HepG2 (cell line): ENCODE measurements around the gene EPN2. TPM values are rescaled to one million over a fixed set of nuclear protein-coding genes. Genes with fewer than 3 reads are reported as not detected.

Source experiments
- ATF1 ChIP-seq: IDR thresholded peaks from 2 replicates; pipeline ENCODE4 v1.6.1; 2016; ENCODE audit warnings: mild to moderate bottlenecking, control low read depth
- IRF2 ChIP-seq: IDR thresholded peaks from 2 replicates; pipeline ENCODE4 v1.6.1; 2018; ENCODE audit warnings: missing genetic modification reagents, missing compliant biosample characterization
- KDM2A ChIP-seq: sonication (generic); formaldehyde crosslinking; IDR thresholded peaks from 2 replicates; pipeline ENCODE4 v1.4.0; 2020; ENCODE audit warnings: low read depth, missing genetic modification reagents, borderline replicate concordance
- MAZ ChIP-seq, 2 experiments: sonication (generic) in 1 of 2; formaldehyde crosslinking in 1 of 2; IDR thresholded peaks; 2 replicates each; pipeline versions ENCODE4 v1.5.0 to v1.6.1; 2012 to 2020; ENCODE audit warnings: low read depth in 2 of 2, mild to moderate bottlenecking in 2 of 2, borderline replicate concordance in 1 of 2, improper control_type of control experiment in 1 of 2, low read length in 1 of 2, missing genetic modification reagents in 1 of 2, moderate library complexity in 1 of 2
- MIXL1 ChIP-seq: IDR thresholded peaks from 2 replicates; pipeline ENCODE4 v1.6.1; 2016
- NFKBIZ ChIP-seq: IDR thresholded peaks from 2 replicates; pipeline ENCODE4 v1.6.1; 2018; ENCODE audit warnings: missing genetic modification reagents, missing compliant biosample characterization
- ONECUT2 ChIP-seq: sonication (generic); formaldehyde crosslinking; IDR thresholded peaks from 2 replicates; pipeline ENCODE4 v1.4.0; 2020; ENCODE audit warnings: missing genetic modification reagents
- POLR2A ChIP-seq, 2 experiments: IDR thresholded peaks; 2 replicates each; pipeline ENCODE4 v1.6.1; 2011; ENCODE audit warnings: low read depth in 2 of 2, low read length in 2 of 2, mild to moderate bottlenecking in 1 of 2, moderate library complexity in 1 of 2; ENCODE audit not compliant: insufficient read depth in 1 of 2
- RBFOX2 ChIP-seq: fragments of 200-400 bp; formaldehyde crosslinking; IDR thresholded peaks from 2 replicates; pipeline ENCODE4 v1.6.1; 2017; ENCODE audit warnings: low read depth, mild to moderate bottlenecking, low read length
- REXO4 ChIP-seq: sonication (generic); formaldehyde crosslinking; IDR thresholded peaks from 2 replicates; pipeline ENCODE4 v1.8.0; 2022; ENCODE audit warnings: missing genetic modification reagents, mild to moderate bottlenecking, borderline replicate concordance
- SMARCC2 ChIP-seq: fragments of 450-650 bp; IDR thresholded peaks from 2 replicates; pipeline ENCODE4 v1.6.1; 2017; ENCODE audit warnings: antibody characterized with exemption, mild to moderate bottlenecking
- TAF1 ChIP-seq: sonication (generic); formaldehyde crosslinking; IDR thresholded peaks from 2 replicates; pipeline ENCODE4 v1.4.0; 2020; ENCODE audit warnings: missing genetic modification reagents
- XBP1 ChIP-seq: sonication (generic); formaldehyde crosslinking; IDR thresholded peaks from 2 replicates; pipeline ENCODE4 v1.5.0; 2020; ENCODE audit warnings: missing genetic modification reagents
- polyA plus RNA-seq, 8 experiments: library from polyadenylated mRNA; depleted of rRNA in 3 of 8; stranded (reverse) in 7 of 8; unstranded in 1 of 8; fragments of >200 nt; fragmentation: Illumina TruSeq in 4 of 8; extraction: Trizol in 4 of 8; gene quantifications; 2 replicates each; pipeline versions ENCODE4 v1.2.1 to v1.2.3, GENCODE V29; 2011 to 2016; ENCODE audit warnings: low read depth in 4 of 8, missing spikeins in 1 of 8, mixed read lengths in 1 of 8; ENCODE audit not compliant: insufficient read depth in 1 of 8
- total RNA-seq, 5 experiments: library from RNA; depleted of rRNA; stranded (reverse); fragments of >200 nt; fragmentation: Illumina TruSeq; extraction: Trizol; gene quantifications; 2 replicates each; pipeline ENCODE4 v1.2.3, GENCODE V29; 2016; ENCODE audit warnings: low read depth in 1 of 5
- TF ChIP-seq, protein P1 (sequence below): sonication (generic); formaldehyde crosslinking; IDR thresholded peaks from 2 replicates; pipeline ENCODE4 v1.5.1; 2020; ENCODE audit warnings: missing genetic modification reagents, mild to moderate bottlenecking, borderline replicate concordance
- TF ChIP-seq, protein P2 (sequence below): sonication (generic); formaldehyde crosslinking; IDR thresholded peaks from 2 replicates; pipeline ENCODE4 v1.9.0; 2021; ENCODE audit warnings: missing genetic modification reagents, borderline replicate concordance
- TF ChIP-seq, protein P3 (sequence below): sonication (generic); formaldehyde crosslinking; IDR thresholded peaks from 2 replicates; pipeline ENCODE4 v1.8.0; 2022; ENCODE audit warnings: mild to moderate bottlenecking, missing genetic modification reagents, borderline replicate concordance
- TF ChIP-seq, protein P4 (sequence below): sonication (generic); formaldehyde crosslinking; IDR thresholded peaks from 2 replicates; pipeline ENCODE4 v1.8.0; 2022; ENCODE audit warnings: missing genetic modification reagents, low read depth, mild to moderate bottlenecking, borderline replicate concordance
- TF ChIP-seq, protein P5 (sequence below): sonication (generic); formaldehyde crosslinking; IDR thresholded peaks from 2 replicates; pipeline ENCODE4 v1.4.0; 2020; ENCODE audit warnings: missing genetic modification reagents
- TF ChIP-seq, protein P6 (sequence below): sonication (generic); formaldehyde crosslinking; IDR thresholded peaks from 2 replicates; pipeline ENCODE4 v1.5.0; 2020; ENCODE audit warnings: missing genetic modification reagents, mild to moderate bottlenecking, borderline replicate concordance
- TF ChIP-seq, protein P7 (sequence below): sonication (generic); formaldehyde crosslinking; IDR thresholded peaks from 2 replicates; pipeline ENCODE4 v1.8.1; 2023; ENCODE audit warnings: missing genetic modification reagents, mild to moderate bottlenecking, borderline replicate concordance

EPN2 gene
- total and polyA plus RNA-seq, 2 of the 13 experiments (the other 11 are each of a cell fraction or from before 2014, with no cell fraction given) = 7.8 to 19.2 TPM

DNA sequence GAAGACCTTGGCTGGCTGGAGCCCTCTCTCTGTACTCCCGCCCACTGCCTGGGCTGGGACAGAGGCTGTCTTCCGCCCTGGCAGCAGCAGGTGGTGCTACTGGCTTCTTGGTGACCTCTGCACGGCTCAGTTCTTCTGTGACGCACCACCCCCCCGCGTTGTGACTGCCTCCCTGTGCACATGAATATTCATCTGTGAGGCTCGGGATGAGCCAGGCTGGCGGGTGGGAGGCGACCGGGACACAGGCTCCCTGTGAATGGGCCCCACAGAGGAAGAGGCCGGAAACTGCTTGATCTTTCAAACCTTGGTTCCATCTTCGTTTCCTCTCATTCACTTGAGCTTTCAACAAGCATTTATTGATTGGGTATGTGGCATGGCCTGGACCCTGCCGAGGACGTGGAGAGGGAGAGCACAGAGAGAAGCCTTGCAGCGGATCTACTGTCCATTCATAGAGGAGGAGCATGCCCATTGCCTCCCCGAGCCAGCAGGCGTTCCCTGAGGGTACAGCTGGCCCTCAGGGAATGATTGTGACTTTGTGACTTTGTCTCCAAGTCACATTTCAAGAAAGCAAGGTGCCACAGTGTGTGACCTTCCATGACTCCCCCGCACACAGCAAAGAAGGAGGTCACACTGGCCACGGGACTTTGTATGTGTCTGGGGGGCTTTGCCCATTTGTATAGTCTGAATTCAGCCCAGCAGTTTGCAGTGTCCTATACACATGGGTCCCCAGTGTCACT is 80.4 kb downstream of the EPN2 start (continued):
- TF ChIP-seq, protein P1, sequence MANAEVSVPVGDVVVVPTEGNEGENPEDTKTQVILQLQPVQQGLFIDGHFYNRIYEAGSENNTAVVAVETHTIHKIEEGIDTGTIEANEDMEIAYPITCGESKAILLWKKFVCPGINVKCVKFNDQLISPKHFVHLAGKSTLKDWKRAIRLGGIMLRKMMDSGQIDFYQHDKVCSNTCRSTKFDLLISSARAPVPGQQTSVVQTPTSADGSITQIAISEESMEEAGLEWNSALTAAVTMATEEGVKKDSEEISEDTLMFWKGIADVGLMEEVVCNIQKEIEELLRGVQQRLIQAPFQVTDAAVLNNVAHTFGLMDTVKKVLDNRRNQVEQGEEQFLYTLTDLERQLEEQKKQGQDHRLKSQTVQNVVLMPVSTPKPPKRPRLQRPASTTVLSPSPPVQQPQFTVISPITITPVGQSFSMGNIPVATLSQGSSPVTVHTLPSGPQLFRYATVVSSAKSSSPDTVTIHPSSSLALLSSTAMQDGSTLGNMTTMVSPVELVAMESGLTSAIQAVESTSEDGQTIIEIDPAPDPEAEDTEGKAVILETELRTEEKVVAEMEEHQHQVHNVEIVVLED (CRISPR knock-in tag) = peak; percentile 43; the same call in 1 of the 2 replicates
- TF ChIP-seq MIXL1 (CRISPR knock-in tag) (no peak), NFKBIZ (no peak), MAZ (IDR thresholded peaks at IDR 0.05; ENCODE audit: borderline replicate concordance, low read depth, low read length) (peak; percentile 66; the same call in 1 of the 2 replicates), MAZ (CRISPR knock-in tag; IDR thresholded peaks at IDR 0.05; ENCODE audit: low read depth) (peak; percentile 70), POLR2A (IDR thresholded peaks at IDR 0.05; ENCODE audit: insufficient read depth in 1 of 2, low read depth in 2 of 2, low read length in 2 of 2) (peak; percentile 34 to 36; a peak in 1 of 4 replicates), ONECUT2 (peak; percentile 83), KDM2A (CRISPR knock-in tag) (peak; percentile 57; the same call in 1 of the 2 replicates), RBFOX2 (no peak), XBP1 (no peak), TAF1 (CRISPR knock-in tag) (peak; percentile 39; the same call in 1 of the 2 replicates), SMARCC2 (no peak), REXO4 (CRISPR knock-in tag) (no peak), ATF1 (CRISPR knock-in tag) (peak; percentile 41; the same call in 1 of the 2 replicates), IRF2 (CRISPR knock-in tag) (no peak; the same call in 1 of the 2 replicates)
- TF ChIP-seq, protein P2, sequence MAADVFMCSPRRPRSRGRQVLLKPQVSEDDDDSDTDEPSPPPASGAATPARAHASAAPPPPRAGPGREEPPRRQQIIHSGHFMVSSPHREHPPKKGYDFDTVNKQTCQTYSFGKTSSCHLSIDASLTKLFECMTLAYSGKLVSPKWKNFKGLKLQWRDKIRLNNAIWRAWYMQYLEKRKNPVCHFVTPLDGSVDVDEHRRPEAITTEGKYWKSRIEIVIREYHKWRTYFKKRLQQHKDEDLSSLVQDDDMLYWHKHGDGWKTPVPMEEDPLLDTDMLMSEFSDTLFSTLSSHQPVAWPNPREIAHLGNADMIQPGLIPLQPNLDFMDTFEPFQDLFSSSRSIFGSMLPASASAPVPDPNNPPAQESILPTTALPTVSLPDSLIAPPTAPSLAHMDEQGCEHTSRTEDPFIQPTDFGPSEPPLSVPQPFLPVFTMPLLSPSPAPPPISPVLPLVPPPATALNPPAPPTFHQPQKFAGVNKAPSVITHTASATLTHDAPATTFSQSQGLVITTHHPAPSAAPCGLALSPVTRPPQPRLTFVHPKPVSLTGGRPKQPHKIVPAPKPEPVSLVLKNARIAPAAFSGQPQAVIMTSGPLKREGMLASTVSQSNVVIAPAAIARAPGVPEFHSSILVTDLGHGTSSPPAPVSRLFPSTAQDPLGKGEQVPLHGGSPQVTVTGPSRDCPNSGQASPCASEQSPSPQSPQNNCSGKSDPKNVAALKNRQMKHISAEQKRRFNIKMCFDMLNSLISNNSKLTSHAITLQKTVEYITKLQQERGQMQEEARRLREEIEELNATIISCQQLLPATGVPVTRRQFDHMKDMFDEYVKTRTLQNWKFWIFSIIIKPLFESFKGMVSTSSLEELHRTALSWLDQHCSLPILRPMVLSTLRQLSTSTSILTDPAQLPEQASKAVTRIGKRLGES = no peak
- TF ChIP-seq, protein P3, sequence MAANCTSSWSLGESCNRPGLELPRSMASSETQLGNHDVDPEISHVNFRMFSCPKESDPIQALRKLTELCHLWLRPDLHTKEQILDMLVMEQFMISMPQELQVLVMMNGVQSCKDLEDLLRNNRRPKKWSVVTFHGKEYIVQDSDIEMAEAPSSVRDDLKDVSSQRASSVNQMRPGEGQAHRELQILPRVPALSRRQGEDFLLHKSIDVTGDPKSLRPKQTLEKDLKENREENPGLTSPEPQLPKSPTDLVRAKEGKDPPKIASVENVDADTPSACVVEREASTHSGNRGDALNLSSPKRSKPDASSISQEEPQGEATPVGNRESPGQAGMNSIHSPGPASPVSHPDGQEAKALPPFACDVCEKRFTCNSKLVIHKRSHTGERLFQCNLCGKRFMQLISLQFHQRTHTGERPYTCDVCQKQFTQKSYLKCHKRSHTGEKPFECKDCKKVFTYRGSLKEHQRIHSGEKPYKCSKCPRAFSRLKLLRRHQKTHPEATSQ (CRISPR knock-in tag) = no peak
- TF ChIP-seq, protein P4, sequence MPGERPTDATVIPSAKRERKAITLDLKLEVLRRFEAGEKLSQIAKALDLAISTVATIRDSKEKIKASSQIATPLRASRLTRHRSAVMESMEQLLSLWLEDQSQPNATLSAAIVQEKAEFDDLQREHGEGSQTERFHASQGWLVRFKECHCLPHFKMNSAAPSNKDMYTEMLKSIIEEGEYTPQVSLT = no peak
- TF ChIP-seq, protein P5, sequence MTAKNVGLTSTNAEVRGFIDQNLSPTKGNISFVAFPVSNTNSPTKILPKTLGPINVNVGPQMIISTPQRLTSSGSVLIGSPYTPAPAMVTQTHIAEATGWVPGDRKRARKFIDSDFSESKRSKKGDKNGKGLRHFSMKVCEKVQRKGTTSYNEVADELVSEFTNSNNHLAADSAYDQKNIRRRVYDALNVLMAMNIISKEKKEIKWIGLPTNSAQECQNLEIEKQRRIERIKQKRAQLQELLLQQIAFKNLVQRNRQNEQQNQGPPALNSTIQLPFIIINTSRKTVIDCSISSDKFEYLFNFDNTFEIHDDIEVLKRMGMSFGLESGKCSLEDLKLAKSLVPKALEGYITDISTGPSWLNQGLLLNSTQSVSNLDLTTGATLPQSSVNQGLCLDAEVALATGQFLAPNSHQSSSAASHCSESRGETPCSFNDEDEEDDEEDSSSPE (CRISPR knock-in tag) = 0 out of 2 replicates have a peak, but pooled peaks have one; percentile 34
- TF ChIP-seq, protein P6, sequence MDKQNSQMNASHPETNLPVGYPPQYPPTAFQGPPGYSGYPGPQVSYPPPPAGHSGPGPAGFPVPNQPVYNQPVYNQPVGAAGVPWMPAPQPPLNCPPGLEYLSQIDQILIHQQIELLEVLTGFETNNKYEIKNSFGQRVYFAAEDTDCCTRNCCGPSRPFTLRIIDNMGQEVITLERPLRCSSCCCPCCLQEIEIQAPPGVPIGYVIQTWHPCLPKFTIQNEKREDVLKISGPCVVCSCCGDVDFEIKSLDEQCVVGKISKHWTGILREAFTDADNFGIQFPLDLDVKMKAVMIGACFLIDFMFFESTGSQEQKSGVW (CRISPR knock-in tag) = no peak
- TF ChIP-seq, protein P7, sequence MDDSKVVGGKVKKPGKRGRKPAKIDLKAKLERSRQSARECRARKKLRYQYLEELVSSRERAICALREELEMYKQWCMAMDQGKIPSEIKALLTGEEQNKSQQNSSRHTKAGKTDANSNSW (CRISPR knock-in tag) = no peak
